Prostate gland (tissue), 2 donors: ENCODE data around the gene PAAF1. TPM values are rescaled to one million over a fixed set of nuclear protein-coding genes. Genes with fewer than 3 reads are reported as not detected.

Source experiments
- DNase-seq: peaks from one replicate; pipeline ENCODE4 v3.0.0-alpha.2; 2019; ENCODE audit warnings: low spot score
- H3K27ac ChIP-seq, 2 donors: fragments of 200-600 bp; sonication (generic); 2 replicates each; pipeline ENCODE4 v1.5.1; 2017 to 2019
- H3K27me3 ChIP-seq: fragments of 200-600 bp; sonication (generic); replicated peaks from 2 replicates; pipeline ENCODE4 v1.5.1; 2019; ENCODE audit not compliant: insufficient read depth
- H3K36me3 ChIP-seq, 2 donors: fragments of 200-600 bp; sonication (generic); 1 replicate in 1 of 2; 2 replicates in 1 of 2; pipeline versions ENCODE4 v1.5.1 to v1.8.1; 2017 to 2019
- H3K4me1 ChIP-seq: fragments of 200-600 bp; sonication (generic); replicated peaks from 2 replicates; pipeline ENCODE4 v1.5.1; 2019
- H3K4me3 ChIP-seq, 2 donors: fragments of 200-600 bp; sonication (generic); 2 replicates each; pipeline ENCODE4 v1.5.1; 2017 to 2019
- H3K9me3 ChIP-seq: fragments of 200-600 bp; sonication (generic); 2 replicates; pipeline ENCODE4 v1.5.1; 2017
- POLR2A ChIP-seq: fragments of 450-650 bp; IDR thresholded peaks from one replicate; pipeline ENCODE4 v1.6.1; 2016; ENCODE audit warnings: antibody characterized with exemption, mild to moderate bottlenecking
- POLR2AphosphoS5 ChIP-seq: sonication (generic); formaldehyde crosslinking; IDR thresholded peaks from one replicate; pipeline ENCODE4 v1.6.1; 2017; ENCODE audit warnings: antibody characterized with exemption
- WGBS: methylation state at CpG from one replicate; pipeline ENCODE4 v1.1.5; 2018; 5-methylcytosine and 5-hydroxymethylcytosine counted together
- intact Hi-C: fragments of 100-400 bp; cut with DNase I; formaldehyde crosslinking; loops from one replicate; pipeline ENCODE4 v1.14.2; 2022
- total RNA-seq, 2 donors: library from RNA; depleted of rRNA; stranded (reverse); fragments of >200 nt; gene quantifications; one replicate each; pipeline ENCODE4 v1.1.0, GENCODE V29; 2016
- TF ChIP-seq, protein P1 (sequence below), 4 experiments: fragments of 200-600 bp in 2 of 4; fragments of 450-650 bp in 2 of 4; sonication (generic) in 2 of 4; IDR thresholded peaks; 1 replicate in 3 of 4; 2 replicates in 1 of 4; pipeline ENCODE4 v1.5.1; 2016 to 2019; ENCODE audit warnings: antibody characterized with exemption in 4 of 4, mild to moderate bottlenecking in 2 of 4, moderate library complexity in 2 of 4

PAAF1 gene
- total RNA-seq, 2 donors from 2014 or later: 15.6 to 28.3 TPM

DNA sequence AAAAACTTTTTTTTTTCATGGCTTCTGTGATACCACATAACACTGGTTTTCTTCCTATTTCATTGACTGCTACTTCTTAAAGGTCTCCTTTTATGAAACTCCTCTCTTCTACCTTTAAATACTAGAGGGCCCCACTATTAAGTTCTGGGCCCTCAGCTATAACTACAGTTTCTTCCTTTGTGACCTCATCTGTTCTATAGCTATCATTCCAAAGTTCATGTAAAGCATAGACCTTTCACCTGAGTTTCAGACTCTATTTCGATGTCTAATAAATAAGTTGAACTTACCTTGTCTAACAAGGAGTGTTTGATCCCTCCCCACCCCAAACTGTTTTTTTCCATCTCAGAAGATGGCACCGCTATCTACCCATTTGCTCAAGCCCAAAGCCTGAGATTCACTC is 35.2 kb downstream of the PAAF1 start:
- H3K4me3 ChIP-seq: no peak overlapping the region
- no peak for TF ChIP-seq POLR2A
- TF ChIP-seq, protein P1, sequence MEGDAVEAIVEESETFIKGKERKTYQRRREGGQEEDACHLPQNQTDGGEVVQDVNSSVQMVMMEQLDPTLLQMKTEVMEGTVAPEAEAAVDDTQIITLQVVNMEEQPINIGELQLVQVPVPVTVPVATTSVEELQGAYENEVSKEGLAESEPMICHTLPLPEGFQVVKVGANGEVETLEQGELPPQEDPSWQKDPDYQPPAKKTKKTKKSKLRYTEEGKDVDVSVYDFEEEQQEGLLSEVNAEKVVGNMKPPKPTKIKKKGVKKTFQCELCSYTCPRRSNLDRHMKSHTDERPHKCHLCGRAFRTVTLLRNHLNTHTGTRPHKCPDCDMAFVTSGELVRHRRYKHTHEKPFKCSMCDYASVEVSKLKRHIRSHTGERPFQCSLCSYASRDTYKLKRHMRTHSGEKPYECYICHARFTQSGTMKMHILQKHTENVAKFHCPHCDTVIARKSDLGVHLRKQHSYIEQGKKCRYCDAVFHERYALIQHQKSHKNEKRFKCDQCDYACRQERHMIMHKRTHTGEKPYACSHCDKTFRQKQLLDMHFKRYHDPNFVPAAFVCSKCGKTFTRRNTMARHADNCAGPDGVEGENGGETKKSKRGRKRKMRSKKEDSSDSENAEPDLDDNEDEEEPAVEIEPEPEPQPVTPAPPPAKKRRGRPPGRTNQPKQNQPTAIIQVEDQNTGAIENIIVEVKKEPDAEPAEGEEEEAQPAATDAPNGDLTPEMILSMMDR (IDR thresholded peaks at IDR 0.05): no peak
- no peak for TF ChIP-seq POLR2AphosphoS5
- H3K36me3 ChIP-seq: peaks cover 0 to 5% of the 10 kb centered on the region in 2 donors
- no peaks in the 10 kb centered on the region for H3K4me1 ChIP-seq
- intact Hi-C loops: no loop called here
- no peaks in the 10 kb centered on the region for H3K9me3 ChIP-seq
- no peak overlapping the region for H3K27ac ChIP-seq
- no peak for DNase-seq
- H3K27me3 ChIP-seq: no peaks in the 10 kb centered on the region
- 95% methylated on average over 2 of the region's 2 CpGs for WGBS

DNA sequence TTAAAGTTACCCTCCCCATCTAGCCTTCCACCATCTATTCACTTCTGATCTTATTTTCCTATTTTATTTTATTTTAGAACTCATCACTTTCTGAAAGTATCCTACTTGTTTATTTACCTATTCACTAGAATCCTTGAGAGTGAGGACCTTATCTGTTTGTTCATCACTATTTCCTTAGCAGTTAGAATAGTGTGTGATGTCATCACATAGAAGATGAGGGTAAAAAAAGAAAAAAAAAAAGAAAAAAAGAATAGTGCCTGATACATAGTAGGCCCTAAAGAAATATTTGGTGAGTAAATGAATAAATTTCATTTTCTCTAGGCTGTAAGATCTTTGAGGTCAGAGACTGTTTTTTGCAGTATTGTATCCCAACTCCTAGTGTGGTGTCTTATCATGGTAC is 36.7 kb downstream of the PAAF1 start:
- DNase-seq: no peak
- Histone ChIP-seq H3K27me3 (no peaks in the 10 kb centered on the region), H3K9me3 (no peaks in the 10 kb centered on the region), H3K4me1 (no peaks in the 10 kb centered on the region), H3K36me3 (peaks cover 0 to 5% of the 10 kb centered on the region in 2 donors), H3K27ac (no peak overlapping the region), H3K4me3 (no peak overlapping the region)
- intact Hi-C loops: no loop called here
- TF ChIP-seq POLR2AphosphoS5: no peak
- TF ChIP-seq, protein P1 (IDR thresholded peaks at IDR 0.05): no peak
- no peak for TF ChIP-seq POLR2A

DNA sequence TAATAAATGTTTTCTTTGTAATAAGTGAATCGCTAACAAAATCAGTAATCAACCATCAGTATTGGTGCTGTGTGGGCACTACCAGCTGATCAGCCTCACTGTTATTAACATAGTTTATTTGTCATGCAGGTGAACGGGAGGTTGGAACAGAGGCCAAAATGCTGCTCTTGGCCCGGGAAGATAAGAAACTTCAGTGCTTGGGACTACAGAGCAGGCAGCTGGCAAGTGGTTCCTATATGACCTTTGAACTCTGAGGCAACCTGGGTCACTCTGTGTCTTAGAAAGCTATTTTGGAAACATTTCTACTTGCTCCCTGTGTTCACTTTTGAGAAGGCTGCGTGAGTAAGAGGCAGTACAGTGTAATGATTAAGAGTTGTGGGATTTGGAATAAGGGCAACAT is 37.5 kb downstream of the PAAF1 start:
- 95% methylated on average over 4 of the region's 4 CpGs for WGBS
- H3K27me3 ChIP-seq: no peaks in the 10 kb centered on the region
- no peak for TF ChIP-seq POLR2AphosphoS5
- TF ChIP-seq POLR2A: no peak
- TF ChIP-seq, protein P1 (IDR thresholded peaks at IDR 0.05): no peak
- no peak overlapping the region for H3K27ac ChIP-seq
- peaks cover 1 to 5% of the 10 kb centered on the region in 2 donors for H3K36me3 ChIP-seq
- H3K4me3 ChIP-seq: no peak overlapping the region
- DNase-seq: no peak
- H3K9me3 ChIP-seq: no peaks in the 10 kb centered on the region
- intact Hi-C loops: no loop called here
- H3K4me1 ChIP-seq: no peaks in the 10 kb centered on the region

DNA sequence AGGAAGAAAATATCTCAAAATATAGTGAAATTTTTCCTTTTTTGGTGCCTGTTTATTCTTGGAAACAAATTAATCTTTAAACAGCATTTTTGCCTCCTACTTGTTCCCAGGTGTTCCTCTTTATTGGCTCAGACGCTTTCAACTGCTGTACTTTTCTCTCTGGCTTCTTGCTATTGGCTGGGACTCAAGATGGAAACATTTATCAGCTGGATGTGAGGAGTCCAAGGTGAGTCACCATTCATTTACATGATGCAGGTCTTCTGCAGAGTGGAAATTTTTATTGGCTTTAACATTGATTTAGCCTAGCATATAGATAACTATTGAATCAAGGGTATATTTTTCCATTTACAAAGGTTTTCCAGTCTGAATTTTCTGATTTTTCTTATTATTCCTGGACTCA is 39.6 kb downstream of the PAAF1 start:
- peak; percentile 31 for TF ChIP-seq POLR2AphosphoS5
- TF ChIP-seq, protein P1 (IDR thresholded peaks at IDR 0.05): no peak
- TF ChIP-seq POLR2A: no peak
- H3K27me3 ChIP-seq: no peaks in the 10 kb centered on the region
- intact Hi-C loops: no loop called here
- H3K9me3 ChIP-seq: no peaks in the 10 kb centered on the region
- peaks cover 4 to 5% of the 10 kb centered on the region in 2 donors for H3K36me3 ChIP-seq
- WGBS: 36% methylated on average over 1 of the region's 1 CpG
- no peak overlapping the region for H3K4me3 ChIP-seq
- H3K4me1 ChIP-seq: no peaks in the 10 kb centered on the region
- no peak overlapping the region for H3K27ac ChIP-seq
- no peak for DNase-seq

DNA sequence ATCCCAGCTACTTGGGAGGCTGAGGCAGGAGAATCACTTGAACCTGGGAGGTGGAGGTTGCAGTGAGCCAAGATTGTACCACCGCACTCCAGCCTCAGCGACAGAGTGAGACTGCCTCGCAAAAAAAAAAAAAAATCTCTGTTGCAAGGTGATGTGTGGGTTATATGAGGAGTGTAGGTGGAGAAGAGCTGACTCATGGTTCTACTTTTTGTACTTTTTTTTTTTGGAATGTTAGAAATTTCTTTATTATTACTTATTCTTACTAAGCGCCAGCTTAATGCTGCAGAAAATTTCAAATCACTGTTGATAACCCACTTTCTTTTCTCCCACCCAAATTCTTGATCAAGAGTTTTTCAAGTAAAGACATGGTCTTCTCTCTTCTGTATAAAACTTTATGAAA is 44.4 kb downstream of the PAAF1 start:
- 97% methylated on average over 4 of the region's 4 CpGs for WGBS
- DNase-seq: no peak
- Histone ChIP-seq H3K27ac (no peak overlapping the region), H3K27me3 (no peaks in the 10 kb centered on the region), H3K9me3 (no peaks in the 10 kb centered on the region), H3K4me3 (no peak overlapping the region), H3K4me1 (no peaks in the 10 kb centered on the region), H3K36me3 (peaks cover 0 to 4% of the 10 kb centered on the region in 2 donors)
- TF ChIP-seq, protein P1 (IDR thresholded peaks at IDR 0.05): no peak
- TF ChIP-seq POLR2AphosphoS5 (no peak), POLR2A (no peak)
- intact Hi-C loops: no loop called here
